WTC11 (cell line): Measurements from ENCODE around the gene SUCLG2. TPM values are rescaled to one million over a fixed set of nuclear protein-coding genes. Genes with fewer than 3 reads are reported as not detected.

Source experiments
- ATAC-seq: fragments of 200-7000 bp; cut with Tn5 transposase; 2 replicates; pipeline ENCODE4 v1.10.0; 2021; ENCODE audit warnings: mild to moderate bottlenecking, moderate library complexity
- CTCF ChIA-PET: fragments of 300-600 bp; sonication (Branson Sonifier 250); formaldehyde crosslinking; loops from one replicate; lab custom pipeline; 2021; ENCODE audit warnings: antibody characterized with exemption; lab: Charles Lee
- POLR2A ChIA-PET: fragments of 350-600 bp; sonication (Branson Sonifier 250); formaldehyde crosslinking; loops from one replicate; lab custom pipeline; 2021; ENCODE audit warnings: antibody characterized with exemption; lab: Charles Lee
- DNase-seq: peaks from one replicate; pipeline ENCODE4 v3.0.0; 2021; ENCODE audit warnings: low spot score
- H3K27ac Mint-ChIP-seq: 2 replicates; pipeline ENCODE4 v1.8.0; 2021; ENCODE audit warnings: mixed read lengths
- H3K27me3 Mint-ChIP-seq: 2 replicates; pipeline ENCODE4 v1.8.0; 2021; ENCODE audit warnings: low read depth, mild to moderate bottlenecking, moderate library complexity, mixed read lengths
- H3K36me3 Mint-ChIP-seq: 2 replicates; pipeline ENCODE4 v1.8.0; 2021; ENCODE audit warnings: mixed read lengths
- H3K4me1 Mint-ChIP-seq: 2 replicates; pipeline ENCODE4 v1.8.0; 2022; ENCODE audit warnings: mixed read lengths
- H3K4me3 Mint-ChIP-seq: 2 replicates; pipeline ENCODE4 v1.8.0; 2021; ENCODE audit warnings: mild to moderate bottlenecking, moderate library complexity, mixed read lengths
- H3K9me3 Mint-ChIP-seq: 2 replicates; pipeline ENCODE4 v1.8.0; 2021; ENCODE audit warnings: mixed read lengths
- ATF1 ChIP-seq: sonication (generic); formaldehyde crosslinking; IDR thresholded peaks from 2 replicates; pipeline ENCODE4 v1.8.1; 2023; ENCODE audit warnings: mild to moderate bottlenecking, moderate library complexity, missing genetic modification reagents
- CBFB ChIP-seq: sonication (generic); formaldehyde crosslinking; IDR thresholded peaks from 2 replicates; pipeline ENCODE4 v1.8.1; 2022; ENCODE audit warnings: mild to moderate bottlenecking, low read depth, missing genetic modification reagents
- CDX4 ChIP-seq: fragments of 250-450 bp; sonication (Bioruptor Pico); IDR thresholded peaks from 2 replicates; pipeline ENCODE4 v1.9.0; 2021; ENCODE audit warnings: moderate library complexity, mild to moderate bottlenecking, inconsistent platforms, borderline replicate concordance
- ETV6 ChIP-seq: sonication (generic); formaldehyde crosslinking; IDR thresholded peaks from 2 replicates; pipeline ENCODE4 v1.8.1; 2022; ENCODE audit warnings: mild to moderate bottlenecking, missing genetic modification reagents
- HMGA2 ChIP-seq: fragments of 250-450 bp; sonication (Bioruptor Pico); IDR thresholded peaks from 2 replicates; pipeline ENCODE4 v1.4.0; 2021; ENCODE audit warnings: mild to moderate bottlenecking, moderate library complexity
- MXD4 ChIP-seq: fragments of 250-450 bp; sonication (Bioruptor Pico); IDR thresholded peaks from 2 replicates; pipeline ENCODE4 v1.8.0; 2021; ENCODE audit warnings: mild to moderate bottlenecking, moderate library complexity, borderline replicate concordance
- NFATC4 ChIP-seq: fragments of 250-450 bp; sonication (Bioruptor Pico); IDR thresholded peaks from 2 replicates; pipeline ENCODE4 v1.9.0; 2021; ENCODE audit warnings: mild to moderate bottlenecking
- TEAD4 ChIP-seq: sonication (generic); formaldehyde crosslinking; IDR thresholded peaks from 2 replicates; pipeline ENCODE4 v1.8.0; 2022; ENCODE audit warnings: mild to moderate bottlenecking, missing genetic modification reagents
- ZBTB21 ChIP-seq: sonication (generic); formaldehyde crosslinking; IDR thresholded peaks from 2 replicates; pipeline ENCODE4 v1.8.1; 2023; ENCODE audit warnings: mild to moderate bottlenecking, missing genetic modification reagents, borderline replicate concordance
- ZNF219 ChIP-seq: sonication (generic); formaldehyde crosslinking; IDR thresholded peaks from 2 replicates; pipeline ENCODE4 v1.8.0; 2023; ENCODE audit warnings: missing genetic modification reagents, mild to moderate bottlenecking, borderline replicate concordance
- ZNF263 ChIP-seq: sonication (generic); formaldehyde crosslinking; IDR thresholded peaks from 2 replicates; pipeline ENCODE4 v1.8.1; 2022; ENCODE audit warnings: low read depth, mild to moderate bottlenecking, moderate library complexity, missing genetic modification reagents
- ZNF396 ChIP-seq: fragments of 250-450 bp; sonication (Bioruptor Pico); IDR thresholded peaks from 2 replicates; pipeline ENCODE4 v1.8.0; 2021; ENCODE audit warnings: mild to moderate bottlenecking, moderate library complexity, borderline replicate concordance
- ZNF512 ChIP-seq: sonication (generic); formaldehyde crosslinking; IDR thresholded peaks from 2 replicates; pipeline ENCODE4 v1.8.1; 2022; ENCODE audit warnings: missing genetic modification reagents, borderline replicate concordance
- ZNF671 ChIP-seq: fragments of 250-450 bp; sonication (Bioruptor Pico); IDR thresholded peaks from 2 replicates; pipeline ENCODE4 v1.8.0; 2021; ENCODE audit warnings: mild to moderate bottlenecking
- total RNA-seq: library from RNA; stranded (reverse); gene quantifications from 3 replicates; pipeline ENCODE4 v1.2.3, GENCODE V29; 2021
- TF ChIP-seq, protein P1 (sequence below): sonication (generic); formaldehyde crosslinking; IDR thresholded peaks from 2 replicates; pipeline ENCODE4 v1.8.1; 2022; ENCODE audit warnings: mild to moderate bottlenecking, missing genetic modification reagents, moderate library complexity, borderline replicate concordance
- TF ChIP-seq, protein P2 (sequence below): sonication (generic); formaldehyde crosslinking; IDR thresholded peaks from 2 replicates; pipeline ENCODE4 v1.8.1; 2022; ENCODE audit warnings: low read depth, missing genetic modification reagents, borderline replicate concordance
- TF ChIP-seq, protein P3 (sequence below): sonication (generic); formaldehyde crosslinking; IDR thresholded peaks from 2 replicates; pipeline ENCODE4 v1.8.0; 2023; ENCODE audit warnings: missing genetic modification reagents, mild to moderate bottlenecking, borderline replicate concordance
- TF ChIP-seq, protein P4 (sequence below): sonication (generic); formaldehyde crosslinking; IDR thresholded peaks from 2 replicates; pipeline ENCODE4 v1.8.1; 2023; ENCODE audit warnings: mild to moderate bottlenecking, missing genetic modification reagents

The SUCLG2 gene
- total RNA-seq, 1 experiment from 2014 or later: 39.7 TPM

DNA sequence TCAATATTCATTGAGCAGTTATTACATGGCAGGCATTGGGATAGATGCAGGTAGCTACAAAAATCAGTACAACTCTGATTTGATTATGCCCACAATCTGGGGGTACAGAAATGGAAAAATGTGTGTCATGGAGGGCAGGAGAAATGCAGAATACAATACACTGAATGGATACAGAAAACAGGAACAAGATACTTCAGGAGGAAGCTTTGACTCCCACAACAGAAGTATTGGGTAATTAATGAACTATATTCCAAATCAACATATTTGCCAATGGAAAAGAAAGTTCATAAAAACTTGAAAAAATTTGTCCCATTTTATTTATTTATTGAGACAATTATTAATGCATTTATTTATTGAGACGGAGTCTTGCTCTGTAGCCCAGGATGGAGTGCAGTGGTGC lies 207.0 kb downstream of the SUCLG2 start (continued):
- TF ChIP-seq, protein P1, sequence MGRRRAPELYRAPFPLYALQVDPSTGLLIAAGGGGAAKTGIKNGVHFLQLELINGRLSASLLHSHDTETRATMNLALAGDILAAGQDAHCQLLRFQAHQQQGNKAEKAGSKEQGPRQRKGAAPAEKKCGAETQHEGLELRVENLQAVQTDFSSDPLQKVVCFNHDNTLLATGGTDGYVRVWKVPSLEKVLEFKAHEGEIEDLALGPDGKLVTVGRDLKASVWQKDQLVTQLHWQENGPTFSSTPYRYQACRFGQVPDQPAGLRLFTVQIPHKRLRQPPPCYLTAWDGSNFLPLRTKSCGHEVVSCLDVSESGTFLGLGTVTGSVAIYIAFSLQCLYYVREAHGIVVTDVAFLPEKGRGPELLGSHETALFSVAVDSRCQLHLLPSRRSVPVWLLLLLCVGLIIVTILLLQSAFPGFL: no peak
- TF ChIP-seq HMGA2 (CRISPR knock-in tag) (no peak), NFATC4 (CRISPR knock-in tag) (no peak), CDX4 (no peak), ZBTB21 (CRISPR knock-in tag) (no peak), TEAD4 (no peak)
- TF ChIP-seq, all 79 proteins: peak for 0

GRCh38 chr3:67437789-67438188 lies 216.6 kb downstream of the SUCLG2 start:
- no peak overlapping the region for H3K27ac Mint-ChIP-seq

More at GRCh38 chr3:67437789-67438188, 216.6 kb downstream of the SUCLG2 start:
- H3K27me3 Mint-ChIP-seq: 0 out of 2 replicates have a peak, but pooled peaks cover under 1% of the 10 kb centered on the region
- H3K4me3 Mint-ChIP-seq: no peak overlapping the region
- ATAC-seq: no peak
- CTCF ChIA-PET: no interaction called here
- peaks cover 8% of the 10 kb centered on the region for H3K4me1 Mint-ChIP-seq
- POLR2A ChIA-PET: no interaction called here
- TF ChIP-seq, protein P2, sequence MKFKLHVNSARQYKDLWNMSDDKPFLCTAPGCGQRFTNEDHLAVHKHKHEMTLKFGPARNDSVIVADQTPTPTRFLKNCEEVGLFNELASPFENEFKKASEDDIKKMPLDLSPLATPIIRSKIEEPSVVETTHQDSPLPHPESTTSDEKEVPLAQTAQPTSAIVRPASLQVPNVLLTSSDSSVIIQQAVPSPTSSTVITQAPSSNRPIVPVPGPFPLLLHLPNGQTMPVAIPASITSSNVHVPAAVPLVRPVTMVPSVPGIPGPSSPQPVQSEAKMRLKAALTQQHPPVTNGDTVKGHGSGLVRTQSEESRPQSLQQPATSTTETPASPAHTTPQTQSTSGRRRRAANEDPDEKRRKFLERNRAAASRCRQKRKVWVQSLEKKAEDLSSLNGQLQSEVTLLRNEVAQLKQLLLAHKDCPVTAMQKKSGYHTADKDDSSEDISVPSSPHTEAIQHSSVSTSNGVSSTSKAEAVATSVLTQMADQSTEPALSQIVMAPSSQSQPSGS (CRISPR knock-in tag): no peak
- TF ChIP-seq ZNF671 (CRISPR knock-in tag): no peak
- no peak for TF ChIP-seq ZNF512
- TF ChIP-seq ZNF396 (CRISPR knock-in tag): no peak
- TF ChIP-seq, protein P1: no peak
- no peak for TF ChIP-seq ZBTB21 (CRISPR knock-in tag)
- no peak for TF ChIP-seq ZNF263 (CRISPR knock-in tag)
- TF ChIP-seq, protein P3, sequence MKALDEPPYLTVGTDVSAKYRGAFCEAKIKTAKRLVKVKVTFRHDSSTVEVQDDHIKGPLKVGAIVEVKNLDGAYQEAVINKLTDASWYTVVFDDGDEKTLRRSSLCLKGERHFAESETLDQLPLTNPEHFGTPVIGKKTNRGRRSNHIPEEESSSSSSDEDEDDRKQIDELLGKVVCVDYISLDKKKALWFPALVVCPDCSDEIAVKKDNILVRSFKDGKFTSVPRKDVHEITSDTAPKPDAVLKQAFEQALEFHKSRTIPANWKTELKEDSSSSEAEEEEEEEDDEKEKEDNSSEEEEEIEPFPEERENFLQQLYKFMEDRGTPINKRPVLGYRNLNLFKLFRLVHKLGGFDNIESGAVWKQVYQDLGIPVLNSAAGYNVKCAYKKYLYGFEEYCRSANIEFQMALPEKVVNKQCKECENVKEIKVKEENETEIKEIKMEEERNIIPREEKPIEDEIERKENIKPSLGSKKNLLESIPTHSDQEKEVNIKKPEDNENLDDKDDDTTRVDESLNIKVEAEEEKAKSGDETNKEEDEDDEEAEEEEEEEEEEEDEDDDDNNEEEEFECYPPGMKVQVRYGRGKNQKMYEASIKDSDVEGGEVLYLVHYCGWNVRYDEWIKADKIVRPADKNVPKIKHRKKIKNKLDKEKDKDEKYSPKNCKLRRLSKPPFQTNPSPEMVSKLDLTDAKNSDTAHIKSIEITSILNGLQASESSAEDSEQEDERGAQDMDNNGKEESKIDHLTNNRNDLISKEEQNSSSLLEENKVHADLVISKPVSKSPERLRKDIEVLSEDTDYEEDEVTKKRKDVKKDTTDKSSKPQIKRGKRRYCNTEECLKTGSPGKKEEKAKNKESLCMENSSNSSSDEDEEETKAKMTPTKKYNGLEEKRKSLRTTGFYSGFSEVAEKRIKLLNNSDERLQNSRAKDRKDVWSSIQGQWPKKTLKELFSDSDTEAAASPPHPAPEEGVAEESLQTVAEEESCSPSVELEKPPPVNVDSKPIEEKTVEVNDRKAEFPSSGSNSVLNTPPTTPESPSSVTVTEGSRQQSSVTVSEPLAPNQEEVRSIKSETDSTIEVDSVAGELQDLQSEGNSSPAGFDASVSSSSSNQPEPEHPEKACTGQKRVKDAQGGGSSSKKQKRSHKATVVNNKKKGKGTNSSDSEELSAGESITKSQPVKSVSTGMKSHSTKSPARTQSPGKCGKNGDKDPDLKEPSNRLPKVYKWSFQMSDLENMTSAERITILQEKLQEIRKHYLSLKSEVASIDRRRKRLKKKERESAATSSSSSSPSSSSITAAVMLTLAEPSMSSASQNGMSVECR: no peak
- no peak for TF ChIP-seq CBFB
- TF ChIP-seq MXD4: no peak
- TF ChIP-seq ZNF219: no peak
- no peak for TF ChIP-seq ETV6 (CRISPR knock-in tag)
- no peak for TF ChIP-seq ATF1 (CRISPR knock-in tag)
- TF ChIP-seq, protein P4, sequence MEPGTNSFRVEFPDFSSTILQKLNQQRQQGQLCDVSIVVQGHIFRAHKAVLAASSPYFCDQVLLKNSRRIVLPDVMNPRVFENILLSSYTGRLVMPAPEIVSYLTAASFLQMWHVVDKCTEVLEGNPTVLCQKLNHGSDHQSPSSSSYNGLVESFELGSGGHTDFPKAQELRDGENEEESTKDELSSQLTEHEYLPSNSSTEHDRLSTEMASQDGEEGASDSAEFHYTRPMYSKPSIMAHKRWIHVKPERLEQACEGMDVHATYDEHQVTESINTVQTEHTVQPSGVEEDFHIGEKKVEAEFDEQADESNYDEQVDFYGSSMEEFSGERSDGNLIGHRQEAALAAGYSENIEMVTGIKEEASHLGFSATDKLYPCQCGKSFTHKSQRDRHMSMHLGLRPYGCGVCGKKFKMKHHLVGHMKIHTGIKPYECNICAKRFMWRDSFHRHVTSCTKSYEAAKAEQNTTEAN (CRISPR knock-in tag): no peak
- TF ChIP-seq, all 79 proteins: peak for 0
- DNase-seq: no peak
- peaks cover 17% of the 10 kb centered on the region for H3K9me3 Mint-ChIP-seq
- peaks cover 20% of the 10 kb centered on the region for H3K36me3 Mint-ChIP-seq
